Measurements from ENCODE around the gene DHRSX.

DNA sequence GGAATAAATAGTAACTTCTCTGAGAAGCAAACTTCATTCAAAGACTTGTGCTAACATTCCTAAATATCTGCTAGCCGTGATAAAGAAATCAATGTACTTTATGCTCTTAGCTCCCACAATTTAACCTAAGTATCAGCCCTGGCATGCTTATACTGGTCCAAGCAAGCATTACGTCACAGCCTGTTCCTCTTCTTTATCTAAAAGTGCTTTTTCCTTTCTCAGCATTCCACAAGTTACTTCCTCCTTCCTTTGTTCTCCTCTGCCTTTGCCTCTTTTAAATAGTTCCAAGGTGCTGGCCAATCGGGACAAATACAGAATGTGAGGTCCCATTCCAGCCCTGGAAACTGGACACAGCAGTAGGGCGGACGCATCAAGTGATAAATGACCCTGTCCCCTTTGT lies 249.6 kb downstream of the DHRSX start:
- TF ChIP-seq, protein P1, sequence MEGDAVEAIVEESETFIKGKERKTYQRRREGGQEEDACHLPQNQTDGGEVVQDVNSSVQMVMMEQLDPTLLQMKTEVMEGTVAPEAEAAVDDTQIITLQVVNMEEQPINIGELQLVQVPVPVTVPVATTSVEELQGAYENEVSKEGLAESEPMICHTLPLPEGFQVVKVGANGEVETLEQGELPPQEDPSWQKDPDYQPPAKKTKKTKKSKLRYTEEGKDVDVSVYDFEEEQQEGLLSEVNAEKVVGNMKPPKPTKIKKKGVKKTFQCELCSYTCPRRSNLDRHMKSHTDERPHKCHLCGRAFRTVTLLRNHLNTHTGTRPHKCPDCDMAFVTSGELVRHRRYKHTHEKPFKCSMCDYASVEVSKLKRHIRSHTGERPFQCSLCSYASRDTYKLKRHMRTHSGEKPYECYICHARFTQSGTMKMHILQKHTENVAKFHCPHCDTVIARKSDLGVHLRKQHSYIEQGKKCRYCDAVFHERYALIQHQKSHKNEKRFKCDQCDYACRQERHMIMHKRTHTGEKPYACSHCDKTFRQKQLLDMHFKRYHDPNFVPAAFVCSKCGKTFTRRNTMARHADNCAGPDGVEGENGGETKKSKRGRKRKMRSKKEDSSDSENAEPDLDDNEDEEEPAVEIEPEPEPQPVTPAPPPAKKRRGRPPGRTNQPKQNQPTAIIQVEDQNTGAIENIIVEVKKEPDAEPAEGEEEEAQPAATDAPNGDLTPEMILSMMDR (IDR thresholded peaks at IDR 0.05) = no peak
- TF ChIP-seq EZH2 (IDR thresholded peaks at IDR 0.05) = no peak

Measured in neural progenitor cell (in vitro differentiated cells).